Measurements from ENCODE around the gene MAK.
A peak's percentile ranks its signal among the peaks of the same experiment; 100 is the strongest.
"Not testable (repeated sequence)": the region's sequence is repeated elsewhere in the genome, so short reads cannot be mapped to it uniquely, and the experiment has no call there.

The MAK gene

GRCh38 chr6:10863031-10863430 is 24.7 kb upstream of the MAK start:
- H3K14ac ChIP-seq (ENCODE audit: low read length); H3K9me3 ChIP-seq (ENCODE audit: insufficient read depth, low read depth, low read length); H3K79me2 ChIP-seq (ENCODE audit: control insufficient read depth, insufficient read depth, low read length, poor library complexity); H4K8ac ChIP-seq (ENCODE audit: low read depth, low read length); H3K27me3 ChIP-seq (ENCODE audit: insufficient read depth, low read length); H3K4me3 ChIP-seq (ENCODE audit: low read depth, low read length); H3K4ac ChIP-seq (ENCODE audit: low read depth, low read length); H3K9ac ChIP-seq (ENCODE audit: low read length); H3K4me1 ChIP-seq (ENCODE audit: control insufficient read depth in 1 of 2, insufficient read depth in 2 of 2, low read length in 2 of 2); H3K18ac ChIP-seq (ENCODE audit: low read length); H3K4me2 ChIP-seq (ENCODE audit: low read length); H2BK120ac ChIP-seq (ENCODE audit: insufficient read depth, low read length, poor library complexity); H3K79me1 ChIP-seq (ENCODE audit: low read length); H2BK12ac ChIP-seq (ENCODE audit: low read length); H4K12ac ChIP-seq (ENCODE audit: low read depth, low read length); H4K91ac ChIP-seq (ENCODE audit: low read depth, low read length); H3K27ac ChIP-seq (ENCODE audit: low read depth, low read length); H2AK5ac ChIP-seq (ENCODE audit: low read length); H2AFZ ChIP-seq (ENCODE audit: insufficient read depth, low read length, poor library complexity); H2BK5ac ChIP-seq (ENCODE audit: low read depth, low read length, poor library complexity); H3K36me3 ChIP-seq (ENCODE audit: control insufficient read depth in 1 of 2, insufficient read depth in 2 of 2, low read length in 2 of 2); H3K23ac ChIP-seq (ENCODE audit: low read length): not testable (repeated sequence)
- peak; percentile 53 to 68 for DNase-seq
- no CpG with 5 or more reads among the region's 7 CpGs for WGBS (ENCODE audit: extremely low coverage, insufficient coverage, insufficient read length)

- DNase-seq, result no peak
- Histone ChIP-seq H3K79me2 (ENCODE audit: control insufficient read depth, insufficient read depth, low read length, poor library complexity) (no peaks in the 10 kb centered on the region), H3K4me1 (ENCODE audit: control insufficient read depth in 1 of 2, insufficient read depth in 2 of 2, low read length in 2 of 2) (no peaks in the 10 kb centered on the region), H4K8ac (ENCODE audit: low read depth, low read length) (no peak overlapping the region), H3K9ac (ENCODE audit: low read length) (no peak overlapping the region), H4K91ac (ENCODE audit: low read depth, low read length) (no peak overlapping the region), H3K18ac (ENCODE audit: low read length) (no peak overlapping the region), H4K12ac (ENCODE audit: low read depth, low read length) (no peak overlapping the region), H3K4me3 (ENCODE audit: low read depth, low read length) (no peak overlapping the region), H2AK5ac (ENCODE audit: low read length) (no peak overlapping the region), H2BK12ac (ENCODE audit: low read length) (no peak overlapping the region), H3K14ac (ENCODE audit: low read length) (no peak overlapping the region), H3K9me3 (ENCODE audit: insufficient read depth, low read depth, low read length) (no peaks in the 10 kb centered on the region), H3K23ac (ENCODE audit: low read length) (no peak overlapping the region), H3K79me1 (ENCODE audit: low read length) (no peaks in the 10 kb centered on the region), H3K36me3 (ENCODE audit: control insufficient read depth in 1 of 2, insufficient read depth in 2 of 2, low read length in 2 of 2) (no peaks in the 10 kb centered on the region), H2AFZ (ENCODE audit: insufficient read depth, low read length, poor library complexity) (no peak overlapping the region), H3K4ac (ENCODE audit: low read depth, low read length) (no peak overlapping the region), H2BK120ac (ENCODE audit: insufficient read depth, low read length, poor library complexity) (no peak overlapping the region), H2BK5ac (ENCODE audit: low read depth, low read length, poor library complexity) (no peak overlapping the region), H3K4me2 (ENCODE audit: low read length) (no peak overlapping the region), H3K27me3 (ENCODE audit: insufficient read depth, low read length) (no peaks in the 10 kb centered on the region), H3K27ac (ENCODE audit: low read depth, low read length) (no peak overlapping the region)
- WGBS (ENCODE audit: extremely low coverage, insufficient coverage, insufficient read length), result no CpG with 5 or more reads among the region's 4 CpGs
These were observed 24.0 kb upstream of the MAK start for GRCh38 chr6:10862361-10862760.

GRCh38 chr6:10861086-10861485 is 22.7 kb upstream of the MAK start:
- Histone ChIP-seq H3K4me2 (ENCODE audit: low read length) (no peak overlapping the region), H2BK12ac (ENCODE audit: low read length) (no peak overlapping the region), H3K4ac (ENCODE audit: low read depth, low read length) (no peak overlapping the region), H3K36me3 (ENCODE audit: control insufficient read depth in 1 of 2, insufficient read depth in 2 of 2, low read length in 2 of 2) (no peaks in the 10 kb centered on the region), H3K27me3 (ENCODE audit: insufficient read depth, low read length) (no peaks in the 10 kb centered on the region), H3K14ac (ENCODE audit: low read length) (no peak overlapping the region), H4K8ac (ENCODE audit: low read depth, low read length) (no peak overlapping the region), H2BK5ac (ENCODE audit: low read depth, low read length, poor library complexity) (no peak overlapping the region), H2AFZ (ENCODE audit: insufficient read depth, low read length, poor library complexity) (no peak overlapping the region), H4K91ac (ENCODE audit: low read depth, low read length) (no peak overlapping the region), H3K4me3 (ENCODE audit: low read depth, low read length) (no peak overlapping the region), H3K79me1 (ENCODE audit: low read length) (no peaks in the 10 kb centered on the region), H3K79me2 (ENCODE audit: control insufficient read depth, insufficient read depth, low read length, poor library complexity) (no peaks in the 10 kb centered on the region), H3K27ac (ENCODE audit: low read depth, low read length) (no peak overlapping the region), H2AK5ac (ENCODE audit: low read length) (no peak overlapping the region), H3K9ac (ENCODE audit: low read length) (no peak overlapping the region), H4K12ac (ENCODE audit: low read depth, low read length) (no peak overlapping the region), H3K4me1 (ENCODE audit: control insufficient read depth in 1 of 2, insufficient read depth in 2 of 2, low read length in 2 of 2) (no peaks in the 10 kb centered on the region), H3K9me3 (ENCODE audit: insufficient read depth, low read depth, low read length) (no peaks in the 10 kb centered on the region), H2BK120ac (ENCODE audit: insufficient read depth, low read length, poor library complexity) (no peak overlapping the region), H3K23ac (ENCODE audit: low read length) (no peak overlapping the region), H3K18ac (ENCODE audit: low read length) (no peak overlapping the region)
- WGBS (ENCODE audit: extremely low coverage, insufficient coverage, insufficient read length), result no CpG with 5 or more reads among the region's 2 CpGs
- DNase-seq, result no peak

DNA sequence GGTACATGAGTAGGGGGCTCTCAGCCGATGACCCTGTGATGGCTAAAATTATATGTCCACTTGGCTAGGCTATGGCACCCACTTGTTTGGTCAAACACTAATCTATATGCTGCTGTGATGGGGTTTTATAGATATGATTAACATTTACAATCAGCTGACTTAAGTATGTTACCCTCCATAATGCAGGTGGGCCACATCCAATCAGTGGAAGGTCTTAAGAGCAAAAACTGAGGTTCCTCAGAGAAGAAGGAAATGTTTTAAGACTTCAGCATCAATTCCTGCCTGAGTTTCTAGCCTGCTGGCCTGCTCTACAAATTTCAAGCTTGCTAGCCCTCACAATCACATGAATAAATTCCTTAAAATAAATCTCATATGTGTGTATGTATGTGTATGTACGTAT is 18.9 kb upstream of the MAK start:
- Histone ChIP-seq H3K18ac (ENCODE audit: low read length) (no peak overlapping the region), H2BK12ac (ENCODE audit: low read length) (no peak overlapping the region), H3K36me3 (ENCODE audit: control insufficient read depth in 1 of 2, insufficient read depth in 2 of 2, low read length in 2 of 2) (no peaks in the 10 kb centered on the region), H3K23ac (ENCODE audit: low read length) (no peak overlapping the region), H4K8ac (ENCODE audit: low read depth, low read length) (no peak overlapping the region), H3K79me1 (ENCODE audit: low read length) (no peaks in the 10 kb centered on the region), H3K79me2 (ENCODE audit: control insufficient read depth, insufficient read depth, low read length, poor library complexity) (no peaks in the 10 kb centered on the region), H3K4me2 (ENCODE audit: low read length) (no peak overlapping the region), H2BK120ac (ENCODE audit: insufficient read depth, low read length, poor library complexity) (no peak overlapping the region), H3K27ac (ENCODE audit: low read depth, low read length) (no peak overlapping the region), H2AK5ac (ENCODE audit: low read length) (no peak overlapping the region), H3K14ac (ENCODE audit: low read length) (no peak overlapping the region), H4K91ac (ENCODE audit: low read depth, low read length) (no peak overlapping the region), H3K27me3 (ENCODE audit: insufficient read depth, low read length) (no peaks in the 10 kb centered on the region), H2AFZ (ENCODE audit: insufficient read depth, low read length, poor library complexity) (no peak overlapping the region), H4K12ac (ENCODE audit: low read depth, low read length) (no peak overlapping the region), H3K9ac (ENCODE audit: low read length) (no peak overlapping the region), H3K4me1 (ENCODE audit: control insufficient read depth in 1 of 2, insufficient read depth in 2 of 2, low read length in 2 of 2) (no peaks in the 10 kb centered on the region), H3K4ac (ENCODE audit: low read depth, low read length) (no peak overlapping the region), H3K4me3 (ENCODE audit: low read depth, low read length) (no peak overlapping the region), H2BK5ac (ENCODE audit: low read depth, low read length, poor library complexity) (no peak overlapping the region), H3K9me3 (ENCODE audit: insufficient read depth, low read depth, low read length) (peaks cover 2% of the 10 kb centered on the region)
- WGBS (ENCODE audit: extremely low coverage, insufficient coverage, insufficient read length), result no CpG with 5 or more reads among the region's 2 CpGs
- DNase-seq, result no peak

All from trophoblast cell (in vitro differentiated cells and primary cell).